GM23338 (cell line): ENCODE results near the gene AGAP1. TPM values are rescaled to one million over a fixed set of nuclear protein-coding genes. Genes with fewer than 3 reads are reported as not detected.

Experiments
- ATAC-seq: fragments of 200-7000 bp; cut with Tn5 transposase; 3 replicates; pipeline ENCODE4 v1.9.1; 2020
- DNase-seq: peaks from one replicate; pipeline ENCODE4 v3.0.0-alpha.2; 2015; ENCODE audit warnings: low spot score
- H2AFZ ChIP-seq: fragments of 200-600 bp; sonication (generic); 2 replicates; pipeline ENCODE4 v1.8.0; 2016; ENCODE audit warnings: antibody characterized with exemption, mild to moderate bottlenecking, moderate library complexity
- H3F3A ChIP-seq: fragments of 200-600 bp; sonication (generic); replicated peaks from 2 replicates; pipeline ENCODE4 v1.8.0; 2017; ENCODE audit warnings: antibody characterized with exemption, mixed run types, low read depth
- H3K27ac ChIP-seq: fragments of 200-600 bp; sonication (generic); 2 replicates; pipeline ENCODE4 v1.6.1; 2016; ENCODE audit warnings: low read depth
- H3K27me3 ChIP-seq: fragments of 200-600 bp; sonication (generic); 2 replicates; pipeline ENCODE4 v1.8.0; 2016; ENCODE audit warnings: mild to moderate bottlenecking, mixed run types, moderate library complexity; ENCODE audit not compliant: insufficient read depth
- H3K36me3 ChIP-seq: fragments of 200-600 bp; sonication (generic); 2 replicates; pipeline ENCODE4 v1.8.0; 2016; ENCODE audit warnings: mild to moderate bottlenecking; ENCODE audit not compliant: insufficient read depth
- H3K4me1 ChIP-seq: fragments of 200-600 bp; sonication (generic); 2 replicates; pipeline ENCODE4 v1.8.0; 2016; ENCODE audit warnings: mild to moderate bottlenecking, moderate library complexity; ENCODE audit not compliant: insufficient read depth
- H3K4me2 ChIP-seq: fragments of 200-600 bp; sonication (generic); 2 replicates; pipeline ENCODE4 v1.7.1; 2017; ENCODE audit warnings: mixed run types
- H3K4me3 ChIP-seq: fragments of 200-600 bp; sonication (generic); 2 replicates; pipeline ENCODE4 v1.6.1; 2016; ENCODE audit warnings: mixed run types
- H3K79me2 ChIP-seq: fragments of 200-600 bp; sonication (generic); replicated peaks from 2 replicates; pipeline ENCODE4 v1.8.0; 2017; ENCODE audit warnings: mild to moderate bottlenecking; ENCODE audit not compliant: insufficient read depth
- H3K9me2 ChIP-seq: fragments of 200-600 bp; sonication (generic); 2 replicates; pipeline ENCODE4 v1.8.0; 2017; ENCODE audit not compliant: insufficient read depth
- H4K20me1 ChIP-seq: fragments of 200-600 bp; sonication (generic); replicated peaks from 2 replicates; pipeline ENCODE4 v1.8.0; 2017; ENCODE audit warnings: mild to moderate bottlenecking; ENCODE audit not compliant: insufficient read depth
- H3K27ac Mint-ChIP-seq: 2 replicates; pipeline ENCODE4 v1.8.0; 2020; ENCODE audit warnings: inconsistent platforms, mild to moderate bottlenecking, moderate library complexity, mixed read lengths
- H3K27me3 Mint-ChIP-seq: 3 replicates; pipeline ENCODE4 v1.8.0; 2022; ENCODE audit warnings: low read depth, mild to moderate bottlenecking, moderate library complexity, mixed read lengths, inconsistent platforms; ENCODE audit not compliant: insufficient read depth, poor library complexity
- H3K36me3 Mint-ChIP-seq: 3 replicates; pipeline ENCODE4 v1.8.0; 2021; ENCODE audit warnings: low read depth, mild to moderate bottlenecking, inconsistent platforms, moderate library complexity, mixed read lengths
- H3K4me1 Mint-ChIP-seq: 3 replicates; pipeline ENCODE4 v1.8.0; 2020; ENCODE audit warnings: mild to moderate bottlenecking, inconsistent platforms, mixed read lengths
- H3K4me3 Mint-ChIP-seq: 3 replicates; pipeline ENCODE4 v1.8.0; 2021; ENCODE audit warnings: moderate library complexity, mild to moderate bottlenecking, inconsistent platforms, mixed read lengths
- H3K9me3 Mint-ChIP-seq: 3 replicates; pipeline ENCODE4 v1.8.0; 2020; ENCODE audit warnings: moderate library complexity, mild to moderate bottlenecking, inconsistent platforms, mixed read lengths
- CREB1 ChIP-seq: fragments of 250-450 bp; sonication (Bioruptor Pico); IDR thresholded peaks from 2 replicates; pipeline ENCODE4 v1.5.0; 2020; ENCODE audit warnings: low read depth, mild to moderate bottlenecking, moderate library complexity
- CTCF ChIP-seq, 2 experiments: fragments of 200-600 bp in 1 of 2; sonication (generic) in 1 of 2; conservative IDR thresholded peaks; 2 replicates each; pipeline versions ENCODE4 v1.5.1 to v1.6.1; 2016 to 2017; ENCODE audit warnings: antibody characterized with exemption in 2 of 2, low read depth in 2 of 2, mild to moderate bottlenecking in 2 of 2, moderate library complexity in 1 of 2
- ETS1 ChIP-seq: IDR thresholded peaks from 2 replicates; pipeline ENCODE4 v1.6.1; 2016; ENCODE audit warnings: antibody characterized with exemption
- EZH2 ChIP-seq: fragments of 200-600 bp; sonication (generic); IDR thresholded peaks from one replicate; pipeline ENCODE4 v1.8.0; 2017; ENCODE audit warnings: antibody characterized with exemption, mild to moderate bottlenecking, low read depth; ENCODE audit not compliant: unreplicated experiment
- EZH2phosphoT487 ChIP-seq: fragments of 200-600 bp; sonication (generic); IDR thresholded peaks from one replicate; pipeline ENCODE4 v1.8.1; 2018; ENCODE audit warnings: antibody characterized with exemption; ENCODE audit not compliant: unreplicated experiment
- JUNB ChIP-seq: IDR thresholded peaks from one replicate; pipeline ENCODE4 v1.6.1; 2016; ENCODE audit warnings: antibody characterized with exemption; ENCODE audit not compliant: unreplicated experiment
- NANOG ChIP-seq: IDR thresholded peaks from 2 replicates; pipeline ENCODE4 v1.6.1; 2016; ENCODE audit warnings: antibody characterized with exemption, borderline replicate concordance
- REST ChIP-seq: IDR thresholded peaks from one replicate; pipeline ENCODE4 v1.6.1; 2018; ENCODE audit warnings: antibody characterized with exemption; ENCODE audit not compliant: unreplicated experiment
- ZNF114 ChIP-seq: fragments of 250-450 bp; sonication (Bioruptor Pico); IDR thresholded peaks from 2 replicates; pipeline ENCODE4 v1.5.0; 2020; ENCODE audit warnings: mild to moderate bottlenecking, moderate library complexity
- ZNF331 ChIP-seq: fragments of 250-450 bp; sonication (Bioruptor Pico); IDR thresholded peaks from 2 replicates; pipeline ENCODE4 v1.5.0; 2020; ENCODE audit warnings: low read depth, mild to moderate bottlenecking, moderate library complexity
- polyA plus RNA-seq: library from polyadenylated mRNA; unstranded; fragments of >200 nt; fragmentation: Nextera tagmentation; extraction: Ambion mirVana; gene quantifications from 2 replicates; pipeline ENCODE4 v1.2.1, GENCODE V29; 2016
- total RNA-seq: library from RNA; depleted of rRNA; stranded (reverse); fragments of >200 nt; shearing (Covaris generic); gene quantifications from 2 replicates; pipeline ENCODE4 v1.2.3, GENCODE V29; 2014

AGAP1 gene
- total and polyA plus RNA-seq, 2 experiments from 2014 or later: 13.3 to 27.9 TPM

GRCh38 chr2:235877275-235877802, 383.5 kb downstream of the AGAP1 start (continued):
- TF ChIP-seq CTCF (conservative IDR thresholded peaks at IDR 0.05; ENCODE audit: low read depth in 2 of 2) (no peak), ZNF331 (CRISPR knock-in tag) (no peak), JUNB (no peak), EZH2 (no peak), REST (no peak)

- Histone ChIP-seq H3K4me2 (no peak overlapping the region), H3K79me2 (no peaks in the 10 kb centered on the region), H3K27me3 (no peaks in the 10 kb centered on the region), H3K4me3 (no peak overlapping the region), H2AFZ (no peak overlapping the region), H3K4me1 (no peaks in the 10 kb centered on the region), H4K20me1 (no peaks in the 10 kb centered on the region; the same call in 1 of the 2 replicates), H3K36me3 (0 out of 2 replicates have a peak, but pooled peaks cover 4% of the 10 kb centered on the region), H3K27ac (no peak overlapping the region), H3K9me2 (no peaks in the 10 kb centered on the region), H3F3A (no peaks in the 10 kb centered on the region)
- Mint-ChIP-seq H3K27me3 (peaks cover 4% of the 10 kb centered on the region), H3K4me3 (no peak overlapping the region), H3K9me3 (no peaks in the 10 kb centered on the region), H3K36me3 (no peaks in the 10 kb centered on the region), H3K4me1 (peaks cover 21% of the 10 kb centered on the region), H3K27ac (no peak overlapping the region)
- ATAC-seq (no peak), DNase-seq (no peak)
- TF ChIP-seq EZH2phosphoT487 (no peak), ZNF114 (CRISPR knock-in tag) (no peak), NANOG (no peak), REST (no peak), JUNB (no peak), CREB1 (CRISPR knock-in tag) (no peak), ETS1 (no peak)
Observed at GRCh38 chr2:235879116-235879515, 385.3 kb downstream of the AGAP1 start.
